H1 (cell line): ENCODE data around the gene RAB40C. TPM values are rescaled to one million over a fixed set of nuclear protein-coding genes. Genes with fewer than 3 reads are reported as not detected.
A peak's percentile ranks its signal among the peaks of the same experiment; 100 is the strongest.

ENCODE experiments used
- CTCF ChIA-PET: fragments of 300-600 bp; sonication (Branson Sonifier 250); formaldehyde crosslinking; loops from one replicate; lab custom pipeline; 2021; ENCODE audit not compliant: partially characterized antibody; lab: Charles Lee
- POLR2A ChIA-PET: fragments of 300-600 bp; sonication (Branson Sonifier 250); formaldehyde crosslinking; loops from one replicate; lab custom pipeline; 2021; ENCODE audit warnings: inconsistent platforms; ENCODE audit not compliant: partially characterized antibody; lab: Charles Lee
- DNase-seq, 2 experiments: peaks; one replicate each; pipeline versions ENCODE4 v3.0.0 to v3.0.0-alpha.2; 2010 to 2022; ENCODE audit warnings: low spot score in 2 of 2, low read depth in 1 of 2, mixed read lengths in 1 of 2
- FAIRE-seq: peaks from 2 replicates; lab custom pipeline; 2011; peaks lifted over from hg19 to GRCh38; lab: Jason Lieb, UNC
- H2AFZ ChIP-seq: 2 replicates; pipeline ENCODE4 v1.8.1; 2012; ENCODE audit warnings: low read length, inconsistent platforms
- H2AK5ac ChIP-seq: 2 replicates; pipeline ENCODE4 v1.6.1; 2013; ENCODE audit warnings: low read depth, low read length
- H2BK120ac ChIP-seq: replicated peaks from 2 replicates; pipeline ENCODE3; 2013; ENCODE audit warnings: low read depth, low read length, inconsistent platforms
- H2BK12ac ChIP-seq: 2 replicates; pipeline ENCODE4 v1.6.1; 2013; ENCODE audit warnings: low read depth, low read length
- H2BK15ac ChIP-seq: 2 replicates; pipeline ENCODE4 v1.6.1; 2013; ENCODE audit warnings: low read length
- H2BK20ac ChIP-seq: 2 replicates; pipeline ENCODE4 v1.6.1; 2013; ENCODE audit warnings: low read length
- H2BK5ac ChIP-seq: 2 replicates; pipeline ENCODE4 v1.6.1; 2013; ENCODE audit warnings: low read depth, low read length
- H3K14ac ChIP-seq: 2 replicates; pipeline ENCODE4 v1.6.1; 2013; ENCODE audit warnings: inconsistent platforms; ENCODE audit not compliant: insufficient read length
- H3K18ac ChIP-seq: 2 replicates; pipeline ENCODE4 v1.6.1; 2013; ENCODE audit warnings: low read length; ENCODE audit errors: extremely low read depth
- H3K23ac ChIP-seq: 2 replicates; pipeline ENCODE4 v1.6.1; 2013; ENCODE audit warnings: inconsistent platforms; ENCODE audit not compliant: insufficient read length
- H3K23me2 ChIP-seq: 2 replicates; pipeline ENCODE4 v1.6.1; 2013; ENCODE audit warnings: low read depth, low read length
- H3K27ac ChIP-seq: 2 replicates; pipeline ENCODE4 v1.6.1; 2011; ENCODE audit warnings: low read depth, low read length, inconsistent platforms
- H3K27me3 ChIP-seq, 4 experiments: replicated peaks in 1 of 4; 1 replicate in 1 of 4; 2 replicates in 3 of 4; pipeline versions ENCODE4 v1.6.1 to v1.8.1; 2011 to 2013; ENCODE audit warnings: low read length in 3 of 4, mild to moderate bottlenecking in 3 of 4, inconsistent platforms in 2 of 4, mixed read lengths in 2 of 4, moderate library complexity in 1 of 4; ENCODE audit not compliant: control insufficient read depth in 3 of 4, insufficient read depth in 3 of 4; ENCODE audit errors: extremely low read depth in 1 of 4
- H3K36me3 ChIP-seq, 4 experiments: 2 replicates each; pipeline versions ENCODE4 v1.6.1 to v1.8.1; 2011 to 2013; ENCODE audit warnings: mild to moderate bottlenecking in 4 of 4, low read length in 3 of 4, moderate library complexity in 2 of 4, control low read depth in 1 of 4, inconsistent platforms in 1 of 4; ENCODE audit not compliant: insufficient read depth in 4 of 4, control insufficient read depth in 2 of 4
- H3K4ac ChIP-seq: replicated peaks from 2 replicates; pipeline ENCODE3; 2013; ENCODE audit warnings: low read length, low read depth, mixed read lengths, inconsistent platforms; ENCODE audit not compliant: insufficient read length
- H3K4me1 ChIP-seq, 4 experiments: replicated peaks in 1 of 4; 1 replicate in 1 of 4; 2 replicates in 3 of 4; pipeline versions ENCODE4 v1.6.1 to v1.8.1; 2011 to 2013; ENCODE audit warnings: low read length in 3 of 4, inconsistent platforms in 2 of 4, mixed read lengths in 1 of 4; ENCODE audit not compliant: insufficient read depth in 4 of 4, control insufficient read depth in 3 of 4
- H3K4me2 ChIP-seq, 2 experiments: 2 replicates each; pipeline versions ENCODE4 v1.6.1 to v1.8.1; 2011 to 2013; ENCODE audit warnings: low read depth in 2 of 2, low read length in 2 of 2, control low read depth in 1 of 2, inconsistent platforms in 1 of 2, mild to moderate bottlenecking in 1 of 2; ENCODE audit not compliant: insufficient read depth in 1 of 2
- H3K4me3 ChIP-seq, 4 experiments: fragments of 200-600, 300-600 bp in 1 of 4; sonication (generic), shearing (Covaris generic), sonication (Bioruptor Twin) in 1 of 4; 2 replicates each; pipeline versions ENCODE4 v1.5.1 to v1.8.1; 2011 to 2016; ENCODE audit warnings: low read length in 4 of 4, low read depth in 3 of 4, control low read depth in 2 of 4, inconsistent platforms in 2 of 4, mild to moderate bottlenecking in 2 of 4, mixed read lengths in 1 of 4, moderate library complexity in 1 of 4; ENCODE audit not compliant: insufficient read depth in 2 of 4; ENCODE audit errors: extremely low read depth in 1 of 4
- H3K56ac ChIP-seq: replicated peaks from 2 replicates; pipeline ENCODE3; 2013; ENCODE audit warnings: low read depth, mild to moderate bottlenecking, mixed read lengths, low read length, inconsistent platforms; ENCODE audit not compliant: insufficient read length
- H3K79me1 ChIP-seq: 2 replicates; pipeline ENCODE4 v1.6.1; 2013; ENCODE audit warnings: low read depth, low read length, control low read depth
- H3K79me2 ChIP-seq, 2 experiments: 2 replicates each; pipeline versions ENCODE4 v1.6.1 to v1.8.1; 2012 to 2013; ENCODE audit warnings: low read length in 2 of 2, mild to moderate bottlenecking in 2 of 2, inconsistent platforms in 1 of 2; ENCODE audit not compliant: insufficient read depth in 2 of 2, control insufficient read depth in 1 of 2
- H3K9ac ChIP-seq, 4 experiments: replicated peaks in 1 of 4; 1 replicate in 1 of 4; 2 replicates in 3 of 4; pipeline versions ENCODE4 v1.6.1 to v1.8.1; 2011 to 2013; ENCODE audit warnings: low read depth in 3 of 4, low read length in 3 of 4, control low read depth in 2 of 4, mild to moderate bottlenecking in 2 of 4, moderate library complexity in 2 of 4, inconsistent platforms in 1 of 4; ENCODE audit errors: extremely low read depth in 1 of 4
- H3K9me3 ChIP-seq, 2 experiments: 2 replicates each; pipeline versions ENCODE4 v1.6.1 to v1.8.1; 2012 to 2013; ENCODE audit warnings: mild to moderate bottlenecking in 2 of 2, moderate library complexity in 2 of 2, control low read depth in 1 of 2, inconsistent platforms in 1 of 2, low read depth in 1 of 2, low read length in 1 of 2, mixed read lengths in 1 of 2; ENCODE audit not compliant: insufficient read depth in 2 of 2
- H4K20me1 ChIP-seq, 2 experiments: replicated peaks in 1 of 2; 2 replicates each; pipeline versions ENCODE3 to v1.8.1; 2011 to 2013; ENCODE audit warnings: inconsistent platforms in 2 of 2, low read length in 2 of 2, mild to moderate bottlenecking in 1 of 2; ENCODE audit not compliant: insufficient read depth in 2 of 2, control insufficient read depth in 1 of 2
- H4K5ac ChIP-seq: 2 replicates; pipeline ENCODE4 v1.6.1; 2013; ENCODE audit warnings: low read length, low read depth, mixed read lengths, inconsistent platforms; ENCODE audit not compliant: insufficient read length
- H4K8ac ChIP-seq: 2 replicates; pipeline ENCODE4 v1.8.0; 2013; ENCODE audit warnings: mild to moderate bottlenecking, moderate library complexity, low read length, inconsistent platforms; ENCODE audit not compliant: insufficient read depth; ENCODE audit errors: extremely low read depth
- H4K91ac ChIP-seq: replicated peaks from 2 replicates; pipeline ENCODE3; 2013; ENCODE audit warnings: low read length, mixed read lengths, inconsistent platforms; ENCODE audit not compliant: insufficient read length
- TAF1 ChIP-seq: IDR thresholded peaks from 2 replicates; pipeline ENCODE4 v1.6.1; 2011; ENCODE audit warnings: mild to moderate bottlenecking, low read depth, low read length
- WGBS, 2 experiments: shearing (Covaris generic) in 1 of 2; methylation state at CpG; one replicate each; pipeline versions ENCODE4 v1.1.6 to v1.1.7; 2013 to 2015; ENCODE audit warnings: low lambda C conversion rate in 2 of 2, mixed read lengths in 2 of 2, inconsistent platforms in 1 of 2, low coverage in 1 of 2, missing lambda C conversion rate in 1 of 2; ENCODE audit not compliant: insufficient replicate concordance in 2 of 2, insufficient coverage in 1 of 2, insufficient read length in 1 of 2; ENCODE audit errors: extremely low coverage in 1 of 2, missing lambda C conversion rate in 1 of 2; 5-methylcytosine and 5-hydroxymethylcytosine counted together
- polyA plus RNA-seq, 7 experiments: library from polyadenylated mRNA; depleted of rRNA in 3 of 7; stranded (reverse) in 5 of 7; unstranded in 2 of 7; fragments of >200 nt in 5 of 7; fragments of 200-250 nt in 2 of 7; gene quantifications; 1 replicate in 5 of 7; 2 replicates in 1 of 7; 4 replicates in 1 of 7; pipeline versions ENCODE4 v1.2.1 to v1.2.3, GENCODE V29; 2011 to 2013; ENCODE audit warnings: missing spikeins in 2 of 7, mixed read lengths in 2 of 7
- total RNA-seq: library from RNA; stranded (reverse); fragmentation: NEBNext Ultra II Directional; extraction: Animal tissue kit (Norgen Biotek cat#: 25700); gene quantifications from 2 replicates; pipeline ENCODE4 v1.2.1, GENCODE V29; 2021

RAB40C gene
- total and polyA plus RNA-seq, 2 of the 8 experiments (the other 6 are each of a cell fraction or from before 2014, with no cell fraction given), result 13.9 to 15.6 TPM

DNA sequence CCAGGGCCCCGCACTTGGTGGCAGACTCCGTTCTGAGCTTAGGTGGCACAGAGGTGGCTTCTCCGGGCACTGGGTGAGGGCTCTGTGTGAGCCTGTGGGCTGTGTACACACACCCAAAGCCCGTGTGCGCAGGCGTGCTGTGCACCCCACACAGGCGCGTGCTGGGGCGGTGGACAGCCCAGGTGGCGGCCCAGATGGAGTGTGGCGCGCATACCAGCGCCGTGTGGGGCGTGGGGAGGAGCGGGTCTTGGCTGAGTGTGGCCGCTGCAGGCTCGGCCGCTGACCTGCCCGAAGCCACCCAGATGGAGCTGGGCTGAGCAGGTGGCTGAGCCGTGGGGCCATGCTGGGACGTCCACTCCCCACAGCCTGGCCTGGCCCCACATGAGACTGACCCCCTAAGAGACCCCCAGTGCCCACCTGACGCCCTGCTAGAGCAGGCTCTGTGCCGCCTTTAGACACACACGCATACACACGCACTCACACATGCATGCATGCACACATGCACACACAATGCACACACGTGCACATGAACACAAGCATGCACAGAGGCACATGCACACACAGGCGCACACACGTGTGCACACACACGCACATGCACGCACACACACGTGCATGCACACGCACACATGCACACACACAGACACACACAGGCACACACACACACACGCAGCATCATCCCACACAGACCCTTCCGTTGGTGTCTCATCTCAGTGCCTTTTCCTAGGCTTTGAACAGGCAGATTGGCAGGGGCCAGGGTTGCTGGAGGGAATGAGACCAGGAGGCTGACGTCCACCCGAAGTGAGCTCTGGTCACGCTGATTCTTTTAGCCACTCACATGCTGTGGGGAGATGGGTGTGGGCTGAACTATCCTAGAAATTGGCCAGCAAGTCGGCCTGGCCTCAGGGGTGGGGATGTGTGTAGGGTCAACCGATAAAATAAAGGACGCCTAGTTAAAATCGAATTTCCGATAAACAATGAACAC, 27.6 kb upstream of the RAB40C start:
- peaks cover 22 to 40% (median 32%) of the 10 kb centered on the region in 4 experiments; a peak in 6 of 7 replicates for H3K27me3 ChIP-seq
- FAIRE-seq, result no peak
- H3K4me1 ChIP-seq, result peaks cover 0 to 27% (median 13%) of the 10 kb centered on the region in 4 experiments; a peak in 4 of 7 replicates

More for the DNA sequence above, 27.6 kb upstream of the RAB40C start:
- no peak for TF ChIP-seq TAF1
- Histone ChIP-seq H3K36me3 (no peaks in the 10 kb centered on the region; a peak in 1 of 8 replicates), H3K9ac (no peak overlapping the region; a peak in 1 of 7 replicates), H3K4ac (peak overlapping the region; percentile 78), H3K4me3 (no peak overlapping the region), H2BK5ac (0 out of 2 replicates have a peak overlapping the region, but pooled peaks have one; percentile 30), H3K27ac (no peak overlapping the region), H2BK15ac (peak overlapping the region; percentile 98), H3K18ac (no peak overlapping the region), H3K9me3 (no peaks in the 10 kb centered on the region), H3K79me2 (no peaks in the 10 kb centered on the region), H4K5ac (no peak overlapping the region), H3K79me1 (no peaks in the 10 kb centered on the region; the same call in 1 of the 2 replicates), H4K91ac (peak overlapping the region; percentile 81), H3K4me2 (no peak overlapping the region), H4K20me1 (peaks cover 0 to 3% of the 10 kb centered on the region in 2 experiments), H2AFZ (no peak overlapping the region), H4K8ac (0 out of 2 replicates have a peak overlapping the region, but pooled peaks have one; percentile 14), H3K14ac (no peak overlapping the region), H2BK120ac (no peak overlapping the region), H3K56ac (no peak overlapping the region), H2BK12ac (peak overlapping the region; percentile 95; the same call in 1 of the 2 replicates), H3K23ac (no peak overlapping the region), H3K23me2 (peaks cover 9% of the 10 kb centered on the region), H2BK20ac (no peak overlapping the region), H2AK5ac (peak overlapping the region; percentile 100)
- no peak for DNase-seq
- ChIA-PET POLR2A (interaction anchor here (1.5 kb wide), 1 partner anchor 23 kb away, joined by 3 read pairs; no protein-coding TSS in a partner anchor), CTCF (interaction anchor here (0.7 to 1.4 kb wide), 4 partner anchors 23 to 170 kb away, joined by 3 read pairs; no protein-coding TSS in a partner anchor)
- 88% methylated on average over 43 of the region's 43 CpGs; no CpG with 5 or more reads in 1 of the 2 experiments for WGBS, 2 experiments
